NCI-H2171 treated with DMSO at 0.1 percent for 48 hours (cell line): ENCODE results near the gene ALCAM.

Experiments used
- DNase-seq: peaks from one replicate; lab custom pipeline; 2025; lab: John Stamatoyannopoulos, UW

ALCAM gene

GRCh38 chr3:105490045-105490444 is 123.3 kb downstream of the ALCAM start:
- DNase-seq: no peak

GRCh38 chr3:105493305-105493892 is 126.7 kb downstream of the ALCAM start:
- DNase-seq: no peak

GRCh38 chr3:105495021-105495420 is 128.3 kb downstream of the ALCAM start:
- DNase-seq: no peak

- DNase-seq: no peak
Observed at GRCh38 chr3:105496343-105496742, 129.6 kb downstream of the ALCAM start.

- DNase-seq: no peak
Observed at GRCh38 chr3:105497386-105497785, 130.7 kb downstream of the ALCAM start.

- DNase-seq: no peak
Observed at GRCh38 chr3:105499961-105500360, 133.3 kb downstream of the ALCAM start.

- no peak for DNase-seq
Observed at GRCh38 chr3:105502333-105502732, 135.6 kb downstream of the ALCAM start.

- DNase-seq: no peak
Observed at GRCh38 chr3:105503191-105503593, 136.5 kb downstream of the ALCAM start.

- no peak for DNase-seq
Observed at GRCh38 chr3:105504440-105504951, 137.8 kb downstream of the ALCAM start.

GRCh38 chr3:105505170-105505569 is 138.5 kb downstream of the ALCAM start:
- DNase-seq: no peak

GRCh38 chr3:105511031-105511430 is 144.3 kb downstream of the ALCAM start:
- no peak for DNase-seq

GRCh38 chr3:105512061-105512460 is 145.4 kb downstream of the ALCAM start:
- no peak for DNase-seq

GRCh38 chr3:105513042-105513441 is 146.3 kb downstream of the ALCAM start:
- DNase-seq: no peak

GRCh38 chr3:105513886-105514285 is 147.2 kb downstream of the ALCAM start:
- DNase-seq: no peak

- DNase-seq: no peak
Observed at GRCh38 chr3:105515372-105515771, 148.7 kb downstream of the ALCAM start.

- DNase-seq: no peak
Observed at GRCh38 chr3:105516972-105517371, 150.3 kb downstream of the ALCAM start.

GRCh38 chr3:105518203-105518602 is 151.5 kb downstream of the ALCAM start:
- DNase-seq: no peak

GRCh38 chr3:105518806-105519418 is 152.2 kb downstream of the ALCAM start:
- peak; percentile 80 for DNase-seq

GRCh38 chr3:105521770-105522169 is 155.1 kb downstream of the ALCAM start:
- DNase-seq: no peak

GRCh38 chr3:105523501-105523900 is 156.8 kb downstream of the ALCAM start:
- no peak for DNase-seq

- DNase-seq: no peak
Observed at GRCh38 chr3:105525531-105525930, 158.8 kb downstream of the ALCAM start.

- DNase-seq: peak; percentile 18
Observed at GRCh38 chr3:105526360-105527111, 159.8 kb downstream of the ALCAM start.

GRCh38 chr3:105527535-105527934 is 160.8 kb downstream of the ALCAM start:
- DNase-seq: peak; percentile 68
